ENCODE results near the gene TMEM82. TPM values are rescaled to one million over a fixed set of nuclear protein-coding genes. Genes with fewer than 3 reads are reported as not detected.
A peak's percentile ranks its signal among the peaks of the same experiment; 100 is the strongest.

TMEM82 gene
- total RNA-seq, 1 donor from 2014 or later = 1.4 TPM

- TF ChIP-seq CTCF (IDR thresholded peaks at IDR 0.05; ENCODE audit: unreplicated experiment) = no peak
- Mint-ChIP-seq H3K4me1 (ENCODE audit: low read depth) (peaks cover 10% of the 10 kb centered on the region), H3K27ac (no peak overlapping the region), H3K9me3 (ENCODE audit: low read depth) (no peaks in the 10 kb centered on the region), H3K36me3 (ENCODE audit: insufficient read depth) (peaks cover 7% of the 10 kb centered on the region), H3K27me3 (no peaks in the 10 kb centered on the region), H3K4me3 (ENCODE audit: low read depth) (no peak overlapping the region)
- DNase-seq (ENCODE audit: low spot score, unreplicated experiment) = no peak
These were observed 46.5 kb downstream of the TMEM82 start for GRCh38 chr1:15788624-15789301.

GRCh38 chr1:15796086-15796462, 53.8 kb downstream of the TMEM82 start:
- no peak overlapping the region for H3K4me3 Mint-ChIP-seq (ENCODE audit: low read depth)
- H3K4me1 Mint-ChIP-seq (ENCODE audit: low read depth) = peaks cover 55% of the 10 kb centered on the region
- no peaks in the 10 kb centered on the region for H3K36me3 Mint-ChIP-seq (ENCODE audit: insufficient read depth)
- no peak for TF ChIP-seq CTCF (IDR thresholded peaks at IDR 0.05; ENCODE audit: unreplicated experiment)
- H3K27ac Mint-ChIP-seq = peak overlapping the region; percentile 77
- DNase-seq (ENCODE audit: low spot score, unreplicated experiment) = no peak
- H3K27me3 Mint-ChIP-seq = no peaks in the 10 kb centered on the region
- H3K9me3 Mint-ChIP-seq (ENCODE audit: low read depth) = no peaks in the 10 kb centered on the region

Other genes with a start within 250 kb of the TMEM82 start
- 24.9 and 25.2 TPM in 2 replicates for gene CASP9, start 218.3 kb upstream of the TMEM82 start, total RNA-seq
- gene DNAJC16, start 215.7 kb upstream of the TMEM82 start, total RNA-seq = 34.9 and 37.7 TPM in 2 replicates
- 3.1 and 4.0 TPM in 2 replicates for gene AGMAT, start 157.4 kb upstream of the TMEM82 start, total RNA-seq
- gene DDI2, start 125.0 kb upstream of the TMEM82 start, total RNA-seq = 34.5 and 35.6 TPM in 2 replicates
- gene PLEKHM2, start 58.2 kb upstream of the TMEM82 start, total RNA-seq = 60.1 and 70.4 TPM in 2 replicates
- gene SLC25A34, start 6.2 kb upstream of the TMEM82 start, total RNA-seq = 5.5 and 6.0 TPM in 2 replicates
- gene FBLIM1, start 16.3 kb downstream of the TMEM82 start, total RNA-seq = 101 and 105 TPM in 2 replicates
- gene UQCRHL, start 65.2 kb downstream of the TMEM82 start, total RNA-seq = 2.4 and 3.5 TPM in 2 replicates
- 55.8 and 58.0 TPM in 2 replicates for gene SPEN, start 105.2 kb downstream of the TMEM82 start, total RNA-seq
- 52.6 and 57.7 TPM in 2 replicates for gene ZBTB17, start 233.6 kb downstream of the TMEM82 start, total RNA-seq

Data from progenitor cell of endocrine pancreas (in vitro differentiated cells).